Activated naive CD8-positive, alpha-beta T cell treated with anti-CD3 and anti-CD28 coated beads for 36 hours (primary cell): ENCODE data around the gene UNC119. TPM values are rescaled to one million over a fixed set of nuclear protein-coding genes. Genes with fewer than 3 reads are reported as not detected.
"Not testable (repeated sequence)": the region's sequence is repeated elsewhere in the genome, so short reads cannot be mapped to it uniquely, and the experiment has no call there.

Experiments
- DNase-seq: peaks from one replicate; pipeline ENCODE4 v3.0.0; 2021
- H3K27ac Mint-ChIP-seq: one replicate; pipeline ENCODE4 v1.8.0; 2022; ENCODE audit warnings: mild to moderate bottlenecking, moderate library complexity, mixed read lengths
- H3K27me3 Mint-ChIP-seq: one replicate; pipeline ENCODE4 v1.8.0; 2022; ENCODE audit warnings: mild to moderate bottlenecking, mixed read lengths
- H3K36me3 Mint-ChIP-seq: one replicate; pipeline ENCODE4 v1.8.0; 2021; ENCODE audit warnings: mild to moderate bottlenecking, mixed read lengths
- H3K4me1 Mint-ChIP-seq: one replicate; pipeline ENCODE4 v1.8.0; 2021; ENCODE audit warnings: mixed read lengths
- H3K4me3 Mint-ChIP-seq: one replicate; pipeline ENCODE4 v1.8.0; 2022; ENCODE audit warnings: mild to moderate bottlenecking, moderate library complexity, mixed read lengths
- H3K9me3 Mint-ChIP-seq: one replicate; pipeline ENCODE4 v1.8.0; 2022; ENCODE audit warnings: mixed read lengths
- total RNA-seq, 2 experiments: library from RNA; stranded (reverse); gene quantifications; one replicate each; pipeline ENCODE4 v1.2.3, GENCODE V29; 2021

The UNC119 gene
- total RNA-seq, 2 experiments from 2014 or later: 31.5 to 34.3 TPM

DNA sequence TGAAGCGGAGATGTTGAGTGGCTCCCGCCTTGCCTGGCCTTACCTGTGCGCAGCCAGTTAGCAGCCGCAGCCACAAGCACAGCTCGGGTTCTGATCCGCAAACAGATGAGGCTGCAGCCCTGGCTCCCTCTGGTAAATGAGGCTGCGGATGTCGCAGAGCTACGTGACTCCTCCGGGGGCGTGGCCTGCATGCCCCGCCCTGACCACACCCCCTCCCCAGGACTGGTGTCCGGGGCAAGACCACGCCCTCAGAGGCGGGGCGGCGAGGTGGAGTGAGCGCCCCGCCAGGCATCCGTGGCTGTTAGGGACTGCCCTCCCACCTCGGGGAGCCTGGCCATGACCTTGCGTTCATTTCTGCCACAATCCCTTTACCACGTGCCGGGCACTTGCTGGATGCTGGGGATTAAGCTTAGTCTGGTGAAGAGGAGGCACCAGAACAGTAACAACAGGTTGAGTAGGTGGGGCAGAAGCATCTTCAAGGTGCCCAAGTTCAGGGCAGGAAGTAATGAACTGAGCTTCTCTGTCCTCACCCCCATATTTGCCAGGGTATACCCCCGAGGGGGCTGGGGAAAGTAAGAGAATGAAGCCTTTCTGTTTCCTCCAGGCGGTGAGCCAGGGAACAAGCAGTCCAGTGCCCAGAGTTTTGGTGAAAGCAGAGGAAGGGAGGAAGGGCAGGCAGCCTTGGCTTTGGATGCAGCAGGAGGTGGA, 24.5 kb upstream of the UNC119 start, which contains the start of gene ALDOC:
ALDOC (minus strand) TSS at position 138 of the 708 bp plus-strand sequence. CDS start 1,363 bp downstream, outside the sequence.
- Mint-ChIP-seq H3K36me3 (peaks cover 30% of the 10 kb centered on the region), H3K4me3 (peak within 1 kb of the TSS; percentile 87), H3K27ac (peak within 1 kb of the TSS; percentile 89), H3K4me1 (peaks cover 21% of the 10 kb centered on the region), H3K27me3 (no peaks in the 10 kb centered on the region), H3K9me3 (no peaks in the 10 kb centered on the region)
- peak; percentile 99 for DNase-seq

DNA sequence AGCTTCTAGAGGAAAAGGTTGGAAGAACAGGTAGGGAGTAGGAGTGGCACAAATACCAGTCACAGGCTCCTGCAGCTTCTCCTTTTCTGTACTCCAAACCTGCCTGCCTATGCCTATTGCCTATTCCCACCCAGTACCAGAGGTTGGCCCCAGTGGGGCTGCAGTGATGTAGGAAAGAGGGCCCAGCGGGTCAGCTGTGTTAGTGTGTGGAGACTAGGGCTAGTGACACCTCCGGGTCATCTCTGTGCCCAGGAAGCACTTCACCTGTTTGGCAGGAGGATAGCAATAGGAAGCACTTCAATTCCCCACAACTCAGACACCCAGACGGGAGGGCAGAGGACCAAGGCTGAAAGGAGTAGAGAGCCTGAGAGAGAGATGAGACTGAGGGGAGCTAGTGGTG, 23.6 kb upstream of the UNC119 start:
- peaks cover 30% of the 10 kb centered on the region for H3K36me3 Mint-ChIP-seq
- peak overlapping the region; percentile 6 for H3K27ac Mint-ChIP-seq
- H3K4me3 Mint-ChIP-seq: peak overlapping the region; percentile 87
- not testable (repeated sequence) for H3K9me3 Mint-ChIP-seq, H3K27me3 Mint-ChIP-seq, DNase-seq
- H3K4me1 Mint-ChIP-seq: peaks cover 23% of the 10 kb centered on the region

GRCh38 chr17:28575126-28575795, 22.8 kb upstream of the UNC119 start:
- H3K4me3 Mint-ChIP-seq: no peak overlapping the region
- H3K27me3 Mint-ChIP-seq: no peaks in the 10 kb centered on the region
- peaks cover 24% of the 10 kb centered on the region for H3K4me1 Mint-ChIP-seq
- H3K27ac Mint-ChIP-seq: no peak overlapping the region
- no peaks in the 10 kb centered on the region for H3K9me3 Mint-ChIP-seq
- peaks cover 30% of the 10 kb centered on the region for H3K36me3 Mint-ChIP-seq
- DNase-seq: no peak

- no peaks in the 10 kb centered on the region for H3K27me3 Mint-ChIP-seq
- no peaks in the 10 kb centered on the region for H3K9me3 Mint-ChIP-seq
- H3K4me3 Mint-ChIP-seq: no peak overlapping the region
- H3K4me1 Mint-ChIP-seq: peaks cover 30% of the 10 kb centered on the region
- no peak for DNase-seq
- no peak overlapping the region for H3K27ac Mint-ChIP-seq
- peaks cover 30% of the 10 kb centered on the region for H3K36me3 Mint-ChIP-seq
Observed at GRCh38 chr17:28574526-28574925, 22.1 kb upstream of the UNC119 start.

DNA sequence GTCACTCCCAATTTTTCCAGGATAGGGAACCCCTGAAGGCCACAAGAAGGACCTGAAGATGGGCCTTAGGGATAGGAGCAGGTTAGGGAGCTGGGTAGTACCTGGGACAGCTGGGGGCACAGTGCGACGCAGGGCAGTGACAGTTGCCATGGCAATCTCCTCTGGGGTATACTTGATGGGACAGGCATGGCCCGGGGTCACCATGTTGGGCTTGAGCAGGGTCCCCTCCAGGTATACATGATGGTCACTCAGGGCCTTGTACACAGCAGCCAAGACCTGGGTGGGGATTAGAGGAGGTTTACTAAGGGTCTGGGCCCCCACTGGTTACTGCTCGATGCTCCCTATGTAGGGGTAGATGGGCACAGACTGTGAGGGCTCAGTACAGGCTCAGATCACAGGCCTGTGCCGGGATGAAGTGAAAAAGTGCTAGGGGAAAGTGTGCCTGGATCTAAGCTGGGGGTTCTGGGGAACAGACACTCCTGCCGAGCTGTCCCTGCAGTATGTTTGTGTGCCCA, 21.6 kb upstream of the UNC119 start:
- no peak for DNase-seq
- Mint-ChIP-seq H3K27ac (no peak overlapping the region), H3K9me3 (no peaks in the 10 kb centered on the region), H3K27me3 (no peaks in the 10 kb centered on the region), H3K4me3 (no peak overlapping the region), H3K4me1 (peaks cover 32% of the 10 kb centered on the region), H3K36me3 (peaks cover 29% of the 10 kb centered on the region)

DNA sequence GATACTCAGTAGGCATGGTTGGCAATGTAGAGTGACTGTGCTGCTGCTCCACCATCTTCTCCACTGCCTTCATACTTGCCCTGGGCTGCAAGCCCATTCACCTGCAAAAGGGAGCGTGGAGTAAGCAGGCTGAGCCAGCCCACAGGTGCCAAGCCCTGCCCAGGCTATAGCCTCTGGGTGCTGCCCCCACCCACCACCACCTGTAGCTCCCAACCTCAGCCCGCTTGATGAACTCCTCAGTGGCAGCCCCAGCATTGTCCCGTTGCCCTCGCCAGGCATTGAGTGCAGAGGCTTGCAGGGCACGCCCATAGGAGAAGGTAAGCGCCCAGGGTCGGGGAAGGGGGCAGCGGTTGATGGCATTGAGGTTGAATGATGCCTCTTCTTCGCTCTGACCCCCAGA, 21.1 kb upstream of the UNC119 start:
- H3K27ac Mint-ChIP-seq: no peak overlapping the region
- no peaks in the 10 kb centered on the region for H3K27me3 Mint-ChIP-seq
- H3K9me3 Mint-ChIP-seq: no peaks in the 10 kb centered on the region
- DNase-seq: no peak
- H3K4me3 Mint-ChIP-seq: no peak overlapping the region
- peaks cover 27% of the 10 kb centered on the region for H3K36me3 Mint-ChIP-seq
- peaks cover 35% of the 10 kb centered on the region for H3K4me1 Mint-ChIP-seq

DNA sequence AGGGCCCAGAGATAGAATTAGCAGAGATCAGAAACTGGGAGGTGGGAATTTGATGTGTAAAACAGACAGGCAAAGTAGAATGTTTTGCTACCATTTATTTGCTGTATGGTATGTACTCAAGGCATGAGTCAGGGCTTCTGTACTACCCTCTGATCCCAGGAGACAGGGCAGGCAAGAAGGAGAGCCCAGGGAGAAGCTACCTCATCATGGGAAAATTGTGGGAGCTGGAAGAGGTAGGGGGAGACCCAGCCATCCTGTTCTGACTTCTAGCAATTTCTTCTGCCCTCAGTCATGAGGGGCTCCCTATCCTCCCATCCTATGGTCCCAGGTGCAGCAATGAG, 20.6 kb upstream of the UNC119 start:
- H3K4me1 Mint-ChIP-seq: peaks cover 38% of the 10 kb centered on the region
- no peaks in the 10 kb centered on the region for H3K27me3 Mint-ChIP-seq
- H3K36me3 Mint-ChIP-seq: peaks cover 30% of the 10 kb centered on the region
- H3K4me3 Mint-ChIP-seq: no peak overlapping the region
- DNase-seq: no peak
- no peak overlapping the region for H3K27ac Mint-ChIP-seq
- H3K9me3 Mint-ChIP-seq: no peaks in the 10 kb centered on the region

DNA sequence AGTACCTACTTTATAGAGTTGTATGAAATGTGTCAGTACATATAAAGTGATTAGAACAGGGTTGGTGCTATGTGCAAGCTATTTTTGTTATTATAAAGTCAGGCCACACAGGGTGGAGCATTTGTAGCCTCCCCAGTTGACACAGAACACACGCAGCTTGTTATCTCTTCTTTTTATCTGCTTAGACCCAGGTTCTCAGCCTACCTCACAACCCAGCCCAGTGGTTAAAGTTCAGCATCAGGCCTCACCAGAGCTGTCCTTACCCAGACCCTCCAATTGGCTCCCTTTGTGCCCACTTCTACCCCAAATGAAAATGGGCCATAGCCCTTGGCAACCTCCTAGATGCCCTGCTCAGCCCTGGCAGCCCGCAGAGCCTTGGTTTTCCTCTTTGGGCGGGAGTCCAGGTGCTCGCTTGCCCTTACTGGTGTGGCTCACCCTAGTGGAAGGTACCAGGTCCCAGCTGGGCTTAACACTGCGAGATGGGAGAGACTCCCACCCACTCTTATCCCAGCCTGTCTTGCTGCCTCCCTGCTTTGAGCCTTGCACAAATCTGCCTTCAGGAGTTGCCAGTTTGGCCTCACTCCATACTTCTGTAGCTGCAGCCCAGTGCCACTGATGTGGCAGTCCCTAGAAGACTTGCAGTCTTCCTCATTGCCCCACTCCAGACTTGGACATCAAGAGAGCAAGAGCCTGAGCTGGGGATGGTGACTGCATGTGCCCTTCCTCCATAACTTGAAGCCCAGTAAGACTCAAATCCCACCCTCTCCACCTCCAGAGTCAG, 20.0 kb upstream of the UNC119 start:
- Mint-ChIP-seq H3K36me3 (peaks cover 34% of the 10 kb centered on the region), H3K27ac (peak overlapping the region; percentile 94), H3K4me1 (peaks cover 43% of the 10 kb centered on the region), H3K27me3 (no peaks in the 10 kb centered on the region), H3K9me3 (no peaks in the 10 kb centered on the region), H3K4me3 (peak overlapping the region; percentile 85)
- DNase-seq: no peak

DNA sequence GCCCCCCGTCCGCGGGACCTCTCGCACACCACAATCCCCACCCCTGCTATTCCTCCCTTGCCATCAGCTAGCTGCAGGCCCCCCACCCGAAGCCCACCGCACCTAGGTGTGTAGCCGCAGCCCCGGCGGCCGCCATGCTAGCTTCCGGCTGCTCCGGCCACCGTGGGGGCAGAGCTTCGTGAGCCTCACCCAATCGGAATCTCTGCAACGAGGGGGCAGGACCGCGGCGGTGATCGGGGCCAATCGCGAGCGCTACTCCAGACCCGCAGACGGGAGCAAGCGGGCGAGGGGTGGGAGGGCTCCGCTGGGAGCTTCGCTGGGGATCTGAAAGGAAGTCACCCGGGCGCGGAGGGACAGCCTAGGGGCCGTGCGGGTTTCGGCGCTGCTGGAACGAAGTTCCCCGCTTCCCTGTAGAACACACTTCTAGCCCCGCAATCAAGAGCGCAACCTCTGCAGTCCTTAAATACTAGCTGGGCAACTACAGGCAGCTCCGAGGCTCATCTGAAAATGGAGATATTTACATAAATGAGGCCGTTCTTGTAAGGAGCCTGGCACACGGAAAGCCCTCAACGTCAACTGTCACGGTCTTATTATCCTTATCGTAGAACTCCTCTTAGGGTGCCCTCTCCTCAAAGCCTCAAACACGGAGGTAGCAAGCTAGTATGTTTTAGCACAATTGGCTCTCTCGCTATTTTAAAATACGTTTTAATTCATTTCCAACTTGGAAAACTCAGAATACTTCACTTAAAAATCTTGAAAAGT, 19.1 kb upstream of the UNC119 start, which contains the start of gene PIGS:
PIGS (minus strand) TSS at position 164 of the 762 bp plus-strand sequence; CDS start at position 136, 28 bp downstream.
- Mint-ChIP-seq H3K4me1 (peaks cover 41% of the 10 kb centered on the region), H3K27ac (peak within 1 kb of the TSS; percentile 94), H3K27me3 (no peaks in the 10 kb centered on the region), H3K9me3 (no peaks in the 10 kb centered on the region), H3K4me3 (peak within 1 kb of the TSS; percentile 85), H3K36me3 (peaks cover 27% of the 10 kb centered on the region)
- peak; percentile 95 for DNase-seq

GRCh38 chr17:28570716-28571360, 18.4 kb upstream of the UNC119 start:
- Mint-ChIP-seq H3K4me3 (peak overlapping the region; percentile 85), H3K27me3 (no peaks in the 10 kb centered on the region), H3K36me3 (peaks cover 20% of the 10 kb centered on the region), H3K4me1 (peaks cover 37% of the 10 kb centered on the region), H3K27ac (peak overlapping the region; percentile 94), H3K9me3 (no peaks in the 10 kb centered on the region)
- DNase-seq: peak; percentile 51

DNA sequence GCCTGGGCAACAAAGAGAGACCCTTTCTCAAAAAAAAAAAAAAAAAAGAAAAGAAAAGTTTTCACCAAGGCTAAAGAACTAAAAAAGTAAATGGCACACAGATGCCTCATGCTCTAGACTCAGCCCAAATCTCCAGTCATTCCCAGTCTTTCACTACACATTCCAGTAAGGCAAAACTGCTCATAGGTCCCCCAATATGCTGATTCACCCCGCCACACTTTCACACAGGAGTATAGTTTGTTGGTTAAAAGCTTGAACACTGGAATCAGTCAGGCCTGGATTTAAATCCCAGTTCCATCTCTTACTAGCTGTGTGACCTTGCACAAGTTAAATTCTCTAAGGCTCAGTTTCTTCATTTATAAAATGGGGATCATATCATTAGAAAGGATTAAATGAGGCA, 17.0 kb upstream of the UNC119 start:
- Mint-ChIP-seq H3K27me3 (no peaks in the 10 kb centered on the region), H3K4me3 (peak overlapping the region; percentile 85), H3K4me1 (peaks cover 40% of the 10 kb centered on the region), H3K27ac (peak overlapping the region; percentile 35), H3K36me3 (peaks cover 21% of the 10 kb centered on the region), H3K9me3 (no peaks in the 10 kb centered on the region)
- DNase-seq: no peak

- peaks cover 18% of the 10 kb centered on the region for H3K36me3 Mint-ChIP-seq
- H3K27me3 Mint-ChIP-seq: no peaks in the 10 kb centered on the region
- peaks cover 34% of the 10 kb centered on the region for H3K4me1 Mint-ChIP-seq
- no peaks in the 10 kb centered on the region for H3K9me3 Mint-ChIP-seq
- peak overlapping the region; percentile 16 for H3K4me3 Mint-ChIP-seq
- no peak for DNase-seq
- no peak overlapping the region for H3K27ac Mint-ChIP-seq
Observed at GRCh38 chr17:28567604-28568003, 15.2 kb upstream of the UNC119 start.

GRCh38 chr17:28563475-28563874, 11.1 kb upstream of the UNC119 start:
- Mint-ChIP-seq H3K4me3 (no peak overlapping the region), H3K9me3 (no peaks in the 10 kb centered on the region), H3K4me1 (peaks cover 13% of the 10 kb centered on the region), H3K36me3 (peaks cover 20% of the 10 kb centered on the region), H3K27me3 (no peaks in the 10 kb centered on the region), H3K27ac (no peak overlapping the region)
- DNase-seq: no peak

- no peaks in the 10 kb centered on the region for H3K9me3 Mint-ChIP-seq
- peaks cover 13% of the 10 kb centered on the region for H3K36me3 Mint-ChIP-seq
- H3K4me1 Mint-ChIP-seq: peaks cover 26% of the 10 kb centered on the region
- no peak for DNase-seq
- H3K27me3 Mint-ChIP-seq: no peaks in the 10 kb centered on the region
- H3K27ac Mint-ChIP-seq: peak overlapping the region; percentile 10
- H3K4me3 Mint-ChIP-seq: no peak overlapping the region
Observed at GRCh38 chr17:28555022-28555421, 2.6 kb upstream of the UNC119 start.
